DOHH2 (cell line): ENCODE results near the gene ADGRG7.

Experiments
- CTCF ChIP-seq: fragments of 200-600 bp; sonication (generic); IDR thresholded peaks from one replicate; pipeline ENCODE4 v1.5.1; 2014; ENCODE audit warnings: antibody characterized with exemption, mild to moderate bottlenecking, low read depth, low read length; ENCODE audit not compliant: poor library complexity, severe bottlenecking
- EZH2phosphoT487 ChIP-seq: fragments of 200-600 bp; sonication (generic); IDR thresholded peaks from 2 replicates; pipeline ENCODE4 v1.6.1; 2017; ENCODE audit warnings: borderline replicate concordance, mild to moderate bottlenecking, antibody characterized with exemption, low read length, moderate library complexity, mixed read lengths

GRCh38 chr3:100706365-100706764 lies 97.0 kb downstream of the ADGRG7 start:
- TF ChIP-seq CTCF, result no peak
- no peak for TF ChIP-seq EZH2phosphoT487
